HG03439 (cell line): ENCODE results near the gene BTBD16.

Experiments
- ATAC-seq: cut with Tn5 transposase; IDR thresholded peaks from one replicate; pipeline ENCODE4 v1.9.1; 2021; ENCODE audit warnings: mild to moderate bottlenecking, moderate library complexity; ENCODE audit not compliant: unreplicated experiment

Gene BTBD16

DNA sequence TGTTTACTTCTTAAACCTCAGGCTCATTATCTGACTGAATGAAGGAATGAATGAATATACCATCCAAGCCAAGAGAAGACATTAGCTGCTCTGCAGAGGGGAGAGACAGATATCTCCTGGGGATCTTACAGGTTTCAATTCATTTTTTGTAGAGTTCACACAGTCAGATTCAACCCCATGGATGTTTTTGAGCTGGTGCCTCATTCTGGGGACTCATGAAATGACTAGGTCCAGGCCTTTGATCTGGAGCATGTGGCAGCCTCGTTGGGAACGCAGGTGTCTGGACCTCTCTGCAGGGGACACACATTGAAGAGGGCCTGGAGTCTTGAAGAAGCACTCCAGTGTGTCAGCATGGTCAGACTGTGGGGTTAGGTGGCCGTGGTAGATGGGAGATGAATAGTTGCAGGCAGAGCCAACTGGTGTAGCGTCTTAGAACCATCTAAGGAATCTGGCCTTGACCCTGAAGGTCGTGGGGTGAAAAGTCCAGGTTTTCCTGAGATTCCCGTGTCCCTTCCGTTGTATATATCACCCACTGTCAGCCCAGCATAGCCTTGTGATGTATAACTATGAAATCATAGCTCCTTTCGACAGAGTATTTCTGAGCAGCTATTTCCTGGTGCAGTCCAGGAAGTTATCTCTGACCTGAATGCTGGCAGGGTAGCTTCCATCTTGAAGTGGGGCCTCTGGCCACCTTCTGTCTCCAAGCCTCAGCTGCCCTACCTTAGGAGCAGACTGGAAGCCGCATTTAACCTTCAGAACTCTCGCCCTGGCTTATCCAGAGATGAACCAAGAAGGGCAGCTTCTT lies 22.3 kb downstream of the BTBD16 start:
- ATAC-seq, result no peak

DNA sequence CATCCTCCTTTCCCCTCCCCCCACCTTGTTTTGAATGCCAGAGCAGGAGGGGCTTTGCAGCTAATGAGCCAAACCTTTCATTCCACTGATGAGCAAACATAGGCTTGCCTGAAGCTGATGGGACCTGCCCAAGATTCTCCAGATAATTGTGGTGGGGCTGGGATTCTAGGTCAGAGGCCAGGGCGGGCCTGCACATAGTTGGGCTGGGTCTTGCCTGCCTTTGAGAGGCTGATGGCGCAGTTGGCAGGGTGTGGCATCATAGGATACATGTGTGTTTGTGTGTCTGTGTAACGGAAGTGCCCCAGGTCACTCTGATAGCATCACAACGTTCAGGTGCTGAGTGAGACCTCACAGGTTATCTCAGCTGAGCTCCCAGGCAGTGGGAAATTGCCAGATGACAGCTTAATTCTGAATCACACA lies 22.9 kb downstream of the BTBD16 start:
- ATAC-seq, result no peak

DNA sequence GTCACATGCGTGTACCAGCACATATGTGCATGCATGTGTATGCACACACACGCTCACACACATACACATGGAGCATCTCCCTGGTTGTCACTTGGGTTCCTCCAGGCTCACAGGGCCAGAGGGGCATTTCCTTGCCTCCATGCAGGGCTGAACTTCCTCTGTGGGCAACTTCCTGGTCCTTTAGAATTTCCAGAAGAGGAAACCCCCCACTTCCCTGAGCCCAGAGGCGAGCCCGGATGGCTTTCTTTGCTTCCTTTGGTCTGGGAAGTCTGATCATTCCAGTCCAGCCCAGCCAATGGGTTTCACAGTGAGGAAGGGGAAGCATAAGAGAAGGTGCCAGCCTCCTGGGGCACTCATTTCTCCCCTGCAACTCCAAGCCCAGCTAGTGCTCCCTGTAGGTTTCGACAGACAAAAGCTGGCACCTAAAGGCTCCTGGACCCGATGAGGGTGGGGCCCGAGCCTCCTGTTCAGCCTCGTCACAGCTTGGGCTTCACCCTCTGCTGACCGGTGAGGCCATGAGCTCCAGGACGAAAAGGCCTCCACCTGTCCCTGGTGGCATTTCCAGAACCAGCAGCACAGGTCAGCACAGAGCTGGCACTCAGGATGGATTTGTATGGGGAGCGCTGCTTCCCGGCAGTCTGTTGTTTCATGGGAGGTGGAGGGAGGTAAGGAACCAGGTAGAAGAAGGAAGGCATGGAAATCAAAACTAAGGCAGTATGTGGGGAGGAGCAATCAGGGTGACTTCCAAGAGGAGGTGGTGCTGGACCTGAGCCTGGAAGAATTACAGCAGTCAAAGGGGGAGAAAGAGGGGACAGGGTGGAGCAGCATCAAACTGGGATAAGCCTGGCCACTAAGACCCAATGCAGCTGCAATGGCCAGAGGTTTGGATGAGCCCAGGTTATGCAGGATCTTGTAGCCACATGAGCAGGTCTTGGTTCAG lies 23.7 kb downstream of the BTBD16 start:
- ATAC-seq, result no peak

DNA sequence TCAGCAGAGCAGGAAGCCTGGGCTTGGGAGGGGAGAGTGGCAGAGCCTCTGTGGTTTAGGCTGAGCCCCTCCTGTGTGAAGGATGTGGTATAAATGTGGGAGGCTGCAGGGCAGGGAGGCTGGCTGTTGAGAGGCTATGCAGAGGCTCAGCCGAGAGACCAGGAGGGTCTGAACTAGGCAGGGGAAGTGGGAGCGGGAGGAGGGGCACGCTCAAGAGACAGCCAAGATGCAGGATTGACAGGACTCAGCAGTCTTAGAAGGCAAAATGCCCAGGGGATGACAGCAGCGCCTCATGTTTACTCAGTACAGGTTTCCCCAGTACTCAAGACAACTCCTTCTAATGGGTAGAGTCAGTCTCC lies 24.3 kb downstream of the BTBD16 start:
- no peak for ATAC-seq

DNA sequence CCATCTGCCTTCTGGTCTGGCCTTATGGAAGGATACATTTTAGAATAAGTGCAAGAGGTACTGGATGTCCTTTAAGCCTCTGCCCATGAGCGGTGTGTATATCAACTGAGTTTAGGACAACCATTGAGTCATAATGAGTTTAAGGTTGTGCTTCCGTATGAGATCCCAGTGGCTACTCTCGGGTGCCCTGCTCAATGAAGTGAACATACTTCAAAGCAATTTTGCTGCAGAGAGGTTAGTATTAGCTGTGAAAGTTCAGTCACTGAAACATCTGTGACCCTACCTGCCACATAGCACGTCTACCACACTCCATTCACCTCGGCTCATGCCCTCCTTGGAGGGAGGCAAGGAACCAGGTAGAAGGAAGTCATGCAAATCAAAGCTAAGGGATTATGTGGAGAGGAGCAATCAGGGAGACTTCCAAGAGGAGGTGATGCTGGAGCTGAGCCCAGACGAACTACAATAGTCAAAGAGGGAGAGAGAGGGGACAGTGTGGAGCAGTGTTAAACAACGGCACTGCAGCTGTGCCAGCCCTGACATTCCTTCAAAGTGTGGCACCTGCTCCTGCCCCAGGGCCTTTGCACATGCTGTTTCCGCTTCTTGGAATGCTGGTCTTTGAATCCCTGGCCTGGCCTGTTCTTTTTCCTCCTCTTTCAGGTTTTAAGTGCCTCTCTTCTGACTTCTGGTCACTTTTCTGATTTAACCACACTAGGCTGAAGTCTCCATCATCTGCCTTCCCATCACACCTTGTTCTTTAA lies 25.4 kb downstream of the BTBD16 start:
- peak; percentile 49 for ATAC-seq

DNA sequence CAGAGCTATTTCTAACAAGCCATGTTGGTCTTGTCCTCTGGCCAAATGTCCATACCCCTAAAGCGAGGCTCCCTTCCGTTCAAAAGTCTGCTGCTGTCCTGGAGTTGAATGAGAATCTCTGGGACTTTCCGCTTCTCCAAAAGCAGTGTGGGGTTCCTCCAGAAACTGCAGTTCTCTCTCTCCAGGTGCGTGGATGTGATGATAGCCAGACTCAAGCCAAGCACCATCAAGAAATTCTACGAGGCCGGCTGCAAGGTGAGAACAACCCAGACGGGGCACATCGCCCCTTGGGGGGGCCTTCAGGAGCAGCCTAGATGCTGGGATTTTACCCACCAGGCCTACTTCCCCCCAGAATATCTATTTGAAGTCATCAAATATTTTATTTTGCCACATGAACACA lies 26.5 kb downstream of the BTBD16 start:
- ATAC-seq, result no peak

DNA sequence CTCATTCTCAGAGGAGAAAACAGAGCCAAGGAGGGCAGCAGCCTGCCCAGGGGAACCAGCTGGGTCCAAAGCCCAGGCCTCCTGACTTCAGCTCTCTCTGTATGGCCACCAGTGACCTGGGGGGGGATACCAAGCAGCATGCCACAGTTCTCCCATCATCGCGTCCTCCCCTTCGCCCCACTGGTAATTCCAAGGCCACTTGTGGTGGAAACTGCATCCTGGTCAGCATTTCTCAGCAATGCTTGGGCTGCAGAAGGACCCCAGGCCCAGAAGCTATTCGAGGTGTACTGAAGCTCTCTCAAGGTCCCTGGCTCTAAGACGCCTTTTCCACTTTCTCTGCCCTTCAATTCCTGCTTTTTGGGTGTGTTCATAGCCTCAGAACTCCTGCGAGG lies 27.1 kb downstream of the BTBD16 start:
- no peak for ATAC-seq

DNA sequence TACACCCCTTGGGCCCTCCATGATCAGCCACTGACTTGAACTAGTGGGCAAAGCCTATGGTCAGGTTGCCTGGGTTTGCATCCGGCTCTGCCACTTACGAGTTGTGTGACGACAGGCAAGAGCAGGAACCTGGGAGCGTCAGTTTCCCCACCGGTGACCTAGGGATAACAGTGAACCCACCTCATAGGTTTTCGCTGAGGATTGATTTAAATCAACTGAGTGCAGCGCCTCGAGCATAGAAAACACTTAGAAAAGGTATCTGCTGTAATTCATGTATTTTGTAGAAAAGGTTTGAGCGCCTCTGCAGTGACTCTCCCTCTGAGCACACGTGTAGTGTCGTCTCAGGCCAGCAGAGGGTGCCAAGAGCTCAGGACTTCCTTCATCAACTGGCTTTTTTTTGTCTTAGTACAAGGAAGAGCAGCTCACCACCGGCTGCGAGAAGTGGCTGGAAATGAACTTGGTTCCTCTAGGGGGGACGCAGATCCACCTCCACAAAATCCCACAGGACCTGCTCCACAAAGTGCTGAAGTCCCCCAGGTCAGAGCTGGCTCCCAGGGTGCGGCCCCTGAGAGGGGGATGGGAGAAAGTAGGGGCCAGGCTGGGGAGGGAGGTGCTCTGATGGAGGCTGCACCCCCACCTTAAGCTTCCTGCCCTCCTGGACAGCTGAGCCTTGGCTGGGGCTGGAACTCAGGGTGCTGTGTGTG lies 27.7 kb downstream of the BTBD16 start:
- peak; percentile 65 for ATAC-seq

DNA sequence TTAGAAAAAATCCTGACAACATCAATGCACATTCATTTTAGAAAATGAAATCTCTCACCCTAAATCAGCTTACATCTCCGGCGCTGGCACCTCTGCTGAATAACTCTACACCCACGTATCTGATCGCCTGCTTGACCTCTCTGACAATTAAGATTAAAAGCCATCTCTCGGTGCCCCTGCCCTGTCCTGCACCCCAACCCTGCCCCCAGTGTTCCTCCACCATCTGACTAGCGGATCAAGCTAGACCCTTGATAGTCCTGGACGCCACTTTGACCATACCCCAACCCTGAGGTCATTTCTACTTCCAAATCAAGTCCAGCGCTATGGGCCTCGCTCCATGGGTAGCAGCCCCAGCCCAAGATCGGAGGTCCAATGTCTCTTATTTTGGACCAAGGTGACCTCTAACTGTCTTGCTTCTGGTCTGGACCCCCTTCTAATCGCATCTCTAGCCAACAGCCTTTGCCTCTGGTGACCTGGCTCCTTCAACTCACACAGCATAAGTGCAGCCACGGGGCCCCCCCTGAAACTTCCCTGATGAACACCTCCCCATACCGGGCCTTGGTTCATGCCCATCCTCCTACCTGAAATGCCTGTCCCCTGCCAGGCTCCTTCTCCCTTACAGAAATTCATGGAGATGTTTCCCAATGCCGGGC lies 28.5 kb downstream of the BTBD16 start:
- ATAC-seq, result no peak

DNA sequence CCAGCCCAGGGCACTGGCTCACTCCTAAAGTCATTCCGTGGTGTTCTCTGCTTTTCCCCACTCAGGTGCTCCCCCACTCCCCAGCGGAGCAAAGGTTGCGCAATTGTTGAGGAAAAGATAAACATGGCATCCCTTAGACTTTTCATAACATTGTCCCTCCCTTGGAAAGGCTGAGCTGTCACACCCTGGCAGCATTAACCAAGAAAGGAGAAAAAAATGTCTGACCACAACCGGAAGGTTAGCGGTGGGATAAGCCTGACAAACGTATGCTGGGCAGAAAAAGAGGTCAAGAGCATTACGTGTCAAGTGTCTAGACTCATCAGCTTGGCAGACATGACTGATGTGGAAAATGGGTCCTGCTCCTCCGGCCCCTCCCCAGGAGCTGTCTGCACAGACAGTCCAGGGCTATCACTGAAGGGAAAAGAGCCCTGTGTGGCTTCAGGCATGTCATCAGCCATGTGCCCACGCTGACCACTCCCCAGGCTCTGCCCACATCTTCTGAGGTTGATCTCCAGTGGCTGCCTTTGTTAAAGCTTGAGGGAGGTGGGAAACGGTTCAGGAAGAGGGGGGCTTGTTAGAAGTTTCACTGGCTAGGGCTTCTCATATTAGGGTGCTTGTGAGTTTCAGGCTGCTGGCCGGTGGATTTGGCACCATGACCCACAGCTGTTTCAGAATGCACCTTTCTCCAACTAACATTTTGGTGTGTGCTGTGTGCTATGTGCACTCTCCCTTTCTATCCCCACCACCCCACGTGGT lies 30.1 kb downstream of the BTBD16 start:
- no peak for ATAC-seq

DNA sequence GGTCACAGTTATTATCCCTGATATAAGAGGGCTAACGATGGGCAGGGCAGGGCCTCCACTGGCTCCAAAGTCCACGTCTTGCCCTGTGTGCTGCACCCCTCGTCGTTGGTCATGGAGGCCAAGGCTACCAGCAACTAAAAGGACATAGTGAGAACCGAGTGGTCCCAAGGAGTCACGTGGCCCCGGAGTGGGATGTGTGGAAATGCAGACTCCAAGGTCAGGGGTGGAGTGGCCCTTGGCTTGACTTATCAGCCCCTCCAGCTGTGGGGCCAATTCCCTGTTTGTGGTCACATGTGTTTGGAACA lies 30.7 kb downstream of the BTBD16 start:
- no peak for ATAC-seq

DNA sequence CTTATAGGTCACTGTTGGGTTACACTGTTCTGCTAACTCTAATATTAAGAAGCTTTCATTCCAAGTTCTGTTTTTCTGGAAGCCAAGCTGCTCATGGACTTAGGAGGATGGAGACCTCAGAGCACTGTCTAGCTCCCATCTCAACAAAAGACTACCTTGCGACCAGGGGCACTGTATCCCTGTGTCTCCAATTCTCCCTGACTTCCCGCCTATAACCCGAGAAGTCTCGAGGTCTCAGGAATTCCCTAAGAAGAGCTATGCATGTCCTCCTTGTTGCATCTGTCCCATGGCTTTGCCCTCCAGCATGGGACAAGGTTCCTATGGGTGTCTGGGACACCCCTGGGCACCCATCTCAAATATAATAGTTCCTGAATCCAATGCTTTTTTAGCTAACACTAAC lies 31.2 kb downstream of the BTBD16 start:
- ATAC-seq, result no peak

DNA sequence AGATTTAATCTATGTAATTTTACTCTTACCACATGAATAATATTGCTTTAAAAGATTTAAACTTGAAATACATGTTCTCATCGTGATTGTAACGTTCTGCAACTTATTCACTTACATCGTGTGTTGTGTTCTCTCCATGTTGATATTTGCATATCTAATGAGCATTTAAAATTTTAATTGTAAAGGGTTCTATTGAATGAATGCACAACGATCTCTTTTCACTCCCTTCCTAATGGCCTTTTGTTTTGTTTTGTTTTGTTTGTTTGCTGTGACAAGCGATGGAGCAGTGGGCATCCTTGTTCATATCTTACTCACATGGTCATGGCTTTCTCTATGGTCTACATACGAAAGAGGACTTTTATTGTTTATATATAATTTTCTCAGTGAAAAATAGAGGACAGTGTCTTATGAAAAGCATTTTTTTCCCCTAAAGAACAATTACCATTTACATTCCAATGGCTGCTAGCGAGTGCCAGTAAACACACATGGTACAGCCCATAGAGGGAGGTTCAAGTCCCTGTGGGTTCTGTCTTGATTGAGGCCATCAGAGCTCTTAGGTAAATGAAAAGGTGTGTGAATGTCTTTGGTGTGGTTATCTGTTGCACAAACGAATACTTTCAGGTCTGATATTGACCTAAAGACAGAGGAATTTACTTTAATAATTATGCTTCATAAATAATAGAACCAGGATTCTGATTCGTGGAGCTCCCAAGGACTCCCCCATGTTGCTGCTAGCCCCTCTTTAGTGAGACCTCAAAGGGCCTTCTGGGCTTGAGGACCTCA lies 32.4 kb downstream of the BTBD16 start:
- no peak for ATAC-seq

DNA sequence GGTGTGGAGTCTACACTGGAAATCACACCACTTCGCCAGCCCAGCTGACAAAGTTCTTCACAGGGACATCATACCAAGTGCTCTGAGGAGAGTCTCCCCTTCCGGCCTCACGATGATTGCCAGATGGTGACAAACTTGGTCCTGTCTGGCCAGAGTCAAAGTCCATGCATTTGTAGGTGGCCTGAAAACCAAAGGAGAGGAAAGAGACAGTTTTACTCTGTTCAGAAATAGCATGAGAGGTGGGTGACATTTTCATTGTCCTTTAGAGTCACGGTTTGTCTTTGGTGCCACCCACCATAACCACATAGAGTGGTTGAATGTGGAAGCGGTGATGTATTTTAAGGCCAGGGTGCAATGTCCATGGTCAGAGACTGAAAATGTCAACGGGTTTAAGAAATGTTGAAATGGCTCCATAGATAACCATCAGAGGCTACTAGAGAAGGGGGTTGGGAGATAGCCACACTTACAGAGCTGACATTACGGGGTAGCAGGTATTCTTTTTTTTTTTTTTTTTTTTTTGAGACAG lies 33.0 kb downstream of the BTBD16 start:
- no peak for ATAC-seq

DNA sequence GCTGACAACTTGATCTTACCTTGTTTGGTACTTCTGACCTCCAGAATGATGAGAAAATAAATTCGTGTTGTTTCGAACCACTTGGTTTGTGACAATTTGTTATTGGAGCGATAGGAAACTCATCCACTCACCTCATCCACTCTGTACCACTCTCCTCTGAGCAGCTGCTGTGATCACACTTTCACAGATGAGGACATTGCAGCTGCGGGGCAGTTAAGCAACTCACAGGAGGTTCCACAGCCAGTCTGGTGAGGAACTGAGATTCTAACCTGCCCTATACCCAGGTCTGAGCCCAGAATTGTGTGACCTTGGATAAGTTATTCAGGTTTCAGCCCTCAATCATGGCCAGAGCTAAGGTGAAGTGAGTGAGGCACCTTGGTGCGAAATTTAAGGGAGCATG lies 35.2 kb downstream of the BTBD16 start:
- ATAC-seq, result no peak

DNA sequence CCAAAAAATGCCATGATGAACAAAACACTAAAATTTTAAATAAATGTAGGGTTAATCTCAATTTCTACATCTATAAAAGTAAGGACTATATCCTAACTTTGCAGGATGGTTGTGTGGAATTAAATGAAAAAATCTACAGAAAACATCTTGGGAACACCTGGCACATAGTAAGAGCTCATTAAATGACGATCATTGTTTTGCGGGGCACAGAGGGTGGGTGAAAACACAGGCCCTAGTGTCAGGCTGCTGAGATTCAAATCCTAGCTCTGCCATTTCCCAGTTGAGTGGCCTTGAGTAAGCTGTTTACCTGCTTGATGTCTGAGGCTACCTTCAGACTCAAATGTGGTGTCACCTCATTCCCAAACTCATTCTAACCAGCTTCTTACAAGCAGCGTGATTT lies 35.6 kb downstream of the BTBD16 start:
- ATAC-seq, result no peak

DNA sequence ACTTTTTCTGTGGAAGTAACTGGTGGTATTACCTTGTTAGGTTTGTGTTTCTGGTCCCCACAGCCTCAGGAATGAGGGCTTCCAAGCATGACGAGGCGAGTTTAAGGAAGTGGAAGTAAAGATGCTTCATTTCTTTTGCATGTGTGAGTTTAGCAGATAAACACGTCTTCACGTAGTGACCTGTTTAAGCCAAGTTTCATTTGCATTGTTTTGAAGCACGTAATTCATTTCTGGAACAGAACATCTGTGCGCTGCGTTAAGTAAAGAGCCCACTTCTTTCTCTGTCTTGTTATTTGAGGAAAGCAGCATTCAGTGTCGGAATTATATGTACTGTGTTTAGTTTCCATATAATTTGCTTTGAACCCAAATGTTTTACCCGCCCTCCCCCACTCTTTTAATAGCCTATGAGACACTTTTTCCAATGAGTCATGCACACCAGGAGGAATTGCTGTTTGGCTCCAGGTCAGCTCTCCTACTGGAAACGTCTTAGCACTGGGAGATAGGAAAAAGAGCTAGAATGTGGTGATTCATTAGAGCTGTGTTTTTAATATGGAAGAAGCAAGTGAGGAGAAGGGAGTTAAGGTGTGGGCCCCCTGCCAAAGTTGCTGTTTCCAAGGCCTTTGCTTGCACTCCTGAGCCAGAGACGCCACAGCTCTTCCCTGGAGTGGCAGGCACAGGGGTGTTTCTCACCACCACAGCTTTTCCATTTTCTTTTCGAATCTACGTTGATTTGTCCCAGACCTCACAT lies 36.7 kb downstream of the BTBD16 start:
- peak; percentile 63 for ATAC-seq
